ENCODE measurements around the gene ABCB10.

ABCB10 gene

GRCh38 chr1:229466887-229467286 is 91.6 kb downstream of the ABCB10 start:
- DNase-seq: no peak

Data from activated naive CD4-positive, alpha-beta T cell treated with Interleukin-2 at 50 U/mL for 16 hours (primary cell).